DOHH2 (cell line): ENCODE results near the gene SRBD1.

ENCODE experiments used
- EZH2phosphoT487 ChIP-seq: fragments of 200-600 bp; sonication (generic); IDR thresholded peaks from 2 replicates; pipeline ENCODE4 v1.6.1; 2017; ENCODE audit warnings: borderline replicate concordance, mild to moderate bottlenecking, antibody characterized with exemption, low read length, moderate library complexity, mixed read lengths
- TF ChIP-seq, protein P1 (sequence below): fragments of 200-600 bp; sonication (generic); IDR thresholded peaks from one replicate; pipeline ENCODE4 v1.5.1; 2014; ENCODE audit warnings: antibody characterized with exemption, mild to moderate bottlenecking, low read depth, low read length; ENCODE audit not compliant: poor library complexity, severe bottlenecking

DNA sequence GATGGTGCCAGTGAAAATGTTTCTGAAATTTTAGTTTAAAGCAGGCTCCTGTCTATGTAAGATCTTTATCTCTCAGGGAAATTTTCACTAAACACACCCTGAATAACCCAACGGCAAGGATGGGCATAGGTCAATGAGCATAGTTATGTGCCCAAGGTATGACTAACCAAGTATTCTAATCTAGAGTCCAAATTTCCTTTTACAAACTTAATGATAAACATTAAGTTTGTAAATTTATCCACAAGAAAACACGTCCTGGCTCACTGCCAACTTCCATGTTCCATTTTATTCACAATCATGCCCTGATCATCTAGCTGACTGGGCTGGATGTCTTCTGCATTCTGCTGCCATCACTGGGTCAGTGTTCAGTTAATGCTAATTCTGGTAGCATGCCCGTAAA lies 151.2 kb downstream of the SRBD1 start:
- TF ChIP-seq, protein P1, sequence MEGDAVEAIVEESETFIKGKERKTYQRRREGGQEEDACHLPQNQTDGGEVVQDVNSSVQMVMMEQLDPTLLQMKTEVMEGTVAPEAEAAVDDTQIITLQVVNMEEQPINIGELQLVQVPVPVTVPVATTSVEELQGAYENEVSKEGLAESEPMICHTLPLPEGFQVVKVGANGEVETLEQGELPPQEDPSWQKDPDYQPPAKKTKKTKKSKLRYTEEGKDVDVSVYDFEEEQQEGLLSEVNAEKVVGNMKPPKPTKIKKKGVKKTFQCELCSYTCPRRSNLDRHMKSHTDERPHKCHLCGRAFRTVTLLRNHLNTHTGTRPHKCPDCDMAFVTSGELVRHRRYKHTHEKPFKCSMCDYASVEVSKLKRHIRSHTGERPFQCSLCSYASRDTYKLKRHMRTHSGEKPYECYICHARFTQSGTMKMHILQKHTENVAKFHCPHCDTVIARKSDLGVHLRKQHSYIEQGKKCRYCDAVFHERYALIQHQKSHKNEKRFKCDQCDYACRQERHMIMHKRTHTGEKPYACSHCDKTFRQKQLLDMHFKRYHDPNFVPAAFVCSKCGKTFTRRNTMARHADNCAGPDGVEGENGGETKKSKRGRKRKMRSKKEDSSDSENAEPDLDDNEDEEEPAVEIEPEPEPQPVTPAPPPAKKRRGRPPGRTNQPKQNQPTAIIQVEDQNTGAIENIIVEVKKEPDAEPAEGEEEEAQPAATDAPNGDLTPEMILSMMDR, result no peak
- TF ChIP-seq EZH2phosphoT487, result no peak
